SK-N-SH (cell line): Measurements from ENCODE around the gene MST1R. TPM values are rescaled to one million over a fixed set of nuclear protein-coding genes. Genes with fewer than 3 reads are reported as not detected.

Experiments used
- CTCF ChIA-PET: fragments of 300-600, 350-600 bp; formaldehyde crosslinking; extraction: SDS; loops from one replicate; lab custom pipeline; 2021; lab: Yijun Ruan, JAX
- POLR2A ChIA-PET: fragments of 350-600 bp; sonication (Branson Sonifier 250); formaldehyde crosslinking; extraction: SDS; loops from one replicate; lab custom pipeline; 2020; ENCODE audit warnings: antibody characterized with exemption, inconsistent platforms; lab: Yijun Ruan, JAX
- DNase-seq: peaks from one replicate; pipeline ENCODE4 v3.0.0; 2012
- H2AFZ ChIP-seq: fragments of 200-600 bp; sonication (generic); 2 replicates; pipeline ENCODE4 v1.8.1; 2016; ENCODE audit warnings: antibody characterized with exemption, mild to moderate bottlenecking, low read depth
- H3F3A ChIP-seq: fragments of 200-600 bp; sonication (generic); replicated peaks from 2 replicates; pipeline ENCODE3; 2016; ENCODE audit warnings: antibody characterized with exemption, mild to moderate bottlenecking; ENCODE audit not compliant: insufficient read depth
- H3K27ac ChIP-seq, 2 experiments: fragments of 200-500 bp in 1 of 2; fragments of 200-600 bp in 1 of 2; sonication (Bioruptor generic) in 1 of 2; sonication (generic), shearing (Covaris generic) in 1 of 2; 2 replicates each; pipeline versions ENCODE4 v1.5.1 to v1.6.1; 2014 to 2016; ENCODE audit warnings: low read depth in 2 of 2, inconsistent platforms in 1 of 2, low read length in 1 of 2, mild to moderate bottlenecking in 1 of 2, mixed read lengths in 1 of 2
- H3K27me3 ChIP-seq: fragments of 200-600 bp; sonication (generic), shearing (Covaris generic); 2 replicates; pipeline ENCODE4 v1.6.1; 2016; ENCODE audit warnings: mixed run types; ENCODE audit not compliant: insufficient read depth
- H3K36me3 ChIP-seq, 2 experiments: fragments of 200-500 bp in 1 of 2; fragments of 200-600 bp in 1 of 2; sonication (Bioruptor generic) in 1 of 2; sonication (generic) in 1 of 2; replicated peaks in 1 of 2; 2 replicates each; pipeline versions ENCODE3 to v1.5.1; 2014 to 2016; ENCODE audit warnings: low read length in 1 of 2, mild to moderate bottlenecking in 1 of 2; ENCODE audit not compliant: insufficient read depth in 2 of 2, control insufficient read depth in 1 of 2
- H3K4me1 ChIP-seq, 2 experiments: fragments of 200-500 bp in 1 of 2; fragments of 200-600 bp in 1 of 2; sonication (Bioruptor generic) in 1 of 2; sonication (generic), shearing (Covaris generic) in 1 of 2; 2 replicates each; pipeline versions ENCODE4 v1.5.1 to v1.6.1; 2014 to 2016; ENCODE audit warnings: low read depth in 1 of 2, low read length in 1 of 2, mixed run types in 1 of 2; ENCODE audit not compliant: insufficient read depth in 2 of 2, control insufficient read depth in 1 of 2
- H3K4me2 ChIP-seq: fragments of 200-600 bp; sonication (generic), shearing (Covaris generic); 2 replicates; pipeline ENCODE4 v1.6.1; 2017; ENCODE audit warnings: mixed run types
- H3K4me3 ChIP-seq, 2 experiments: fragments of 200-500 bp in 1 of 2; fragments of 200-600 bp in 1 of 2; sonication (Bioruptor generic) in 1 of 2; sonication (generic), shearing (Covaris generic) in 1 of 2; 2 replicates each; pipeline versions ENCODE4 v1.5.1 to v1.8.1; 2014 to 2016; ENCODE audit warnings: low read depth in 2 of 2, inconsistent platforms in 1 of 2, low read length in 1 of 2, mild to moderate bottlenecking in 1 of 2, mixed read lengths in 1 of 2, moderate library complexity in 1 of 2
- H3K79me2 ChIP-seq: fragments of 200-600 bp; sonication (generic); 2 replicates; pipeline ENCODE4 v1.8.1; 2017; ENCODE audit warnings: mild to moderate bottlenecking; ENCODE audit not compliant: insufficient read depth
- H3K9ac ChIP-seq: fragments of 200-600 bp; sonication (generic); 2 replicates; pipeline ENCODE4 v1.6.1; 2017; ENCODE audit warnings: mixed run types
- H3K9me2 ChIP-seq: fragments of 200-600 bp; sonication (generic); 2 replicates; pipeline ENCODE4 v1.6.1; 2017; ENCODE audit warnings: mixed run types
- H3K9me3 ChIP-seq: fragments of 200-600 bp; sonication (generic); 2 replicates; pipeline ENCODE4 v1.6.1; 2017; ENCODE audit warnings: mixed run types, mild to moderate bottlenecking, moderate library complexity
- H4K20me1 ChIP-seq: fragments of 200-600 bp; sonication (generic); 2 replicates; pipeline ENCODE4 v1.6.1; 2017; ENCODE audit warnings: mild to moderate bottlenecking, mixed run types; ENCODE audit not compliant: insufficient read depth
- ELF1 ChIP-seq: IDR thresholded peaks from 2 replicates; pipeline ENCODE4 v1.4.0; 2012
- FOSL2 ChIP-seq: IDR thresholded peaks from 2 replicates; pipeline ENCODE4 v1.4.0; 2012; ENCODE audit warnings: low read depth, mild to moderate bottlenecking, moderate library complexity, borderline replicate concordance
- FOXJ3 ChIP-seq: sonication (generic); formaldehyde crosslinking; IDR thresholded peaks from 2 replicates; pipeline ENCODE4 v1.5.1; 2020; ENCODE audit warnings: mild to moderate bottlenecking, missing genetic modification reagents
- GABPA ChIP-seq: IDR thresholded peaks from 2 replicates; pipeline ENCODE4 v1.4.0; 2012; ENCODE audit warnings: low read depth, mild to moderate bottlenecking
- GATA2 ChIP-seq: sonication (generic); formaldehyde crosslinking; IDR thresholded peaks from 2 replicates; pipeline ENCODE4 v1.5.0; 2020; ENCODE audit warnings: mild to moderate bottlenecking, missing genetic modification reagents
- MXI1 ChIP-seq: IDR thresholded peaks from 2 replicates; pipeline ENCODE4 v1.6.1; 2012; ENCODE audit warnings: mild to moderate bottlenecking, low read depth, low read length, improper control_type of control experiment
- POLR2AphosphoS5 ChIP-seq: IDR thresholded peaks from 2 replicates; pipeline ENCODE4 v1.6.1; 2012; ENCODE audit warnings: low read depth, low read length
- RCOR1 ChIP-seq: fragments of 150-350 bp; IDR thresholded peaks from 2 replicates; pipeline ENCODE4 v1.6.1; 2017; ENCODE audit warnings: antibody characterized with exemption, low read length
- SIN3A ChIP-seq: IDR thresholded peaks from 2 replicates; pipeline ENCODE4 v1.6.1; 2012; ENCODE audit warnings: low read depth, mild to moderate bottlenecking, low read length, moderate library complexity, borderline replicate concordance
- SMC3 ChIP-seq: IDR thresholded peaks from 2 replicates; pipeline ENCODE4 v1.6.1; 2012; ENCODE audit warnings: low read depth, low read length, improper control_type of control experiment
- TEAD4 ChIP-seq: IDR thresholded peaks from 2 replicates; pipeline ENCODE4 v1.4.0; 2012; ENCODE audit warnings: mild to moderate bottlenecking, borderline replicate concordance; ENCODE audit not compliant: insufficient read depth
- USF1 ChIP-seq: IDR thresholded peaks from 2 replicates; pipeline ENCODE4 v1.4.0; 2012; ENCODE audit warnings: low read depth, borderline replicate concordance
- ZBTB33 ChIP-seq: IDR thresholded peaks from 2 replicates; pipeline ENCODE4 v1.4.0; 2012; ENCODE audit warnings: low read depth, borderline replicate concordance
- WGBS: methylation state at CpG from one replicate; pipeline ENCODE4 v1.1.6; 2017; ENCODE audit warnings: low lambda C conversion rate; 5-methylcytosine and 5-hydroxymethylcytosine counted together
- polyA plus RNA-seq, 3 experiments: library from polyadenylated mRNA; depleted of rRNA; stranded (reverse); fragments of >200 nt; gene quantifications; 2 replicates each; pipeline ENCODE4 v1.2.3, GENCODE V29; 2012
- TF ChIP-seq, protein P1 (sequence below): IDR thresholded peaks from 2 replicates; pipeline ENCODE4; 2012
- TF ChIP-seq, protein P2 (sequence below): IDR thresholded peaks from 2 replicates; pipeline ENCODE4 v1.4.0; 2012; ENCODE audit warnings: low read depth

MST1R gene
- polyA plus RNA-seq, 1 of the 3 experiments (the other 2 are of a cell fraction): 0.23 TPM

GRCh38 chr3:49864505-49864904 lies 39.2 kb downstream of the MST1R start:
- WGBS: 55% methylated on average over 5 of the region's 5 CpGs
- Histone ChIP-seq H3K27ac (no peak overlapping the region), H3F3A (no peaks in the 10 kb centered on the region), H3K27me3 (peaks cover 29% of the 10 kb centered on the region), H3K79me2 (no peaks in the 10 kb centered on the region), H4K20me1 (no peaks in the 10 kb centered on the region), H3K4me1 (peaks cover 0 to 13% of the 10 kb centered on the region in 2 experiments; a peak in 1 of 4 replicates), H3K9ac (no peak overlapping the region), H3K9me3 (no peaks in the 10 kb centered on the region), H3K9me2 (no peaks in the 10 kb centered on the region), H3K4me3 (no peak overlapping the region), H3K36me3 (no peaks in the 10 kb centered on the region), H3K4me2 (no peak overlapping the region), H2AFZ (no peak overlapping the region)
- no peak for DNase-seq
- ChIA-PET POLR2A (no interaction called here), CTCF (interaction anchor here (1.2 kb wide), 1 partner anchor 24 kb away, joined by 3 read pairs; no protein-coding TSS in a partner anchor)
- TF ChIP-seq POLR2AphosphoS5 (no peak), SMC3 (no peak), GABPA (no peak), ZBTB33 (no peak), SIN3A (no peak), USF1 (no peak), FOXJ3 (CRISPR knock-in tag) (no peak), FOSL2 (no peak), GATA2 (CRISPR knock-in tag) (no peak), ELF1 (no peak), RCOR1 (no peak), MXI1 (no peak), TEAD4 (no peak)
- TF ChIP-seq, protein P1, sequence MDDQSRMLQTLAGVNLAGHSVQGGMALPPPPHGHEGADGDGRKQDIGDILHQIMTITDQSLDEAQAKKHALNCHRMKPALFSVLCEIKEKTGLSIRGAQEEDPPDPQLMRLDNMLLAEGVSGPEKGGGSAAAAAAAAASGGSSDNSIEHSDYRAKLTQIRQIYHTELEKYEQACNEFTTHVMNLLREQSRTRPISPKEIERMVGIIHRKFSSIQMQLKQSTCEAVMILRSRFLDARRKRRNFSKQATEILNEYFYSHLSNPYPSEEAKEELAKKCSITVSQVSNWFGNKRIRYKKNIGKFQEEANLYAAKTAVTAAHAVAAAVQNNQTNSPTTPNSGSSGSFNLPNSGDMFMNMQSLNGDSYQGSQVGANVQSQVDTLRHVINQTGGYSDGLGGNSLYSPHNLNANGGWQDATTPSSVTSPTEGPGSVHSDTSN: no peak
- TF ChIP-seq, protein P2, sequence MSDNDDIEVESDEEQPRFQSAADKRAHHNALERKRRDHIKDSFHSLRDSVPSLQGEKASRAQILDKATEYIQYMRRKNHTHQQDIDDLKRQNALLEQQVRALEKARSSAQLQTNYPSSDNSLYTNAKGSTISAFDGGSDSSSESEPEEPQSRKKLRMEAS: no peak
